ENCODE results near the gene TAB3. TPM values are rescaled to one million over a fixed set of nuclear protein-coding genes. Genes with fewer than 3 reads are reported as not detected.

TAB3 gene
- total RNA-seq, 1 experiment from 2014 or later: 28.4 TPM

DNA sequence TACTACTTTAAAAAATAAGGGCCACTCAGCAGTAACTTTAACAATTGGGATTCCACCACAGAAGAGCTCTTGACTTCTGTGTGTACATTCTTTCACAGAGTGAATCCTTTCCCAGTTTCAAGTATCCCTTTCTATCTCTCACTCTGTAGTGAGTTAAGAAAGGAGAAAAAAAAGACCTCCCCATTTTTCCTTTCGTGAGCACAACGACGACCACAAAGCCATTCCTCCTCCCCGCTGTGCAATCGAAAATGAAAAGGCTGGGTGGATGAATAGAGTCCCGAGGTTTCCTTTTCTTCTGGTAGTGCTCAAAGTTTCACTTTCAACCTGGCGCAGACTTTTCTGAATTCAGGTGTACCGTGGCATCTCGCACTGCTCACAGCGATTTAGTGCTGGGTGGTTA is 58.0 kb downstream of the TAB3 start:
- intact Hi-C loops (cut with micrococcal nuclease): no loop called here
- CTCF ChIA-PET: interaction anchor here (1.9 kb wide), 1 partner anchor 95 kb away, joined by 8 read pairs; no protein-coding TSS in a partner anchor
- no peak for DNase-seq (ENCODE audit: unreplicated experiment)
- H3K9me3 Mint-ChIP-seq (ENCODE audit: unreplicated experiment): no peaks in the 10 kb centered on the region
- H3K36me3 Mint-ChIP-seq (ENCODE audit: insufficient read depth, unreplicated experiment): peaks cover 43% of the 10 kb centered on the region
- H3K4me1 Mint-ChIP-seq (ENCODE audit: insufficient read depth, unreplicated experiment): no peaks in the 10 kb centered on the region
- no TSS peak for BruUV-seq (replicated peaks)
- TF ChIP-seq, protein P1, sequence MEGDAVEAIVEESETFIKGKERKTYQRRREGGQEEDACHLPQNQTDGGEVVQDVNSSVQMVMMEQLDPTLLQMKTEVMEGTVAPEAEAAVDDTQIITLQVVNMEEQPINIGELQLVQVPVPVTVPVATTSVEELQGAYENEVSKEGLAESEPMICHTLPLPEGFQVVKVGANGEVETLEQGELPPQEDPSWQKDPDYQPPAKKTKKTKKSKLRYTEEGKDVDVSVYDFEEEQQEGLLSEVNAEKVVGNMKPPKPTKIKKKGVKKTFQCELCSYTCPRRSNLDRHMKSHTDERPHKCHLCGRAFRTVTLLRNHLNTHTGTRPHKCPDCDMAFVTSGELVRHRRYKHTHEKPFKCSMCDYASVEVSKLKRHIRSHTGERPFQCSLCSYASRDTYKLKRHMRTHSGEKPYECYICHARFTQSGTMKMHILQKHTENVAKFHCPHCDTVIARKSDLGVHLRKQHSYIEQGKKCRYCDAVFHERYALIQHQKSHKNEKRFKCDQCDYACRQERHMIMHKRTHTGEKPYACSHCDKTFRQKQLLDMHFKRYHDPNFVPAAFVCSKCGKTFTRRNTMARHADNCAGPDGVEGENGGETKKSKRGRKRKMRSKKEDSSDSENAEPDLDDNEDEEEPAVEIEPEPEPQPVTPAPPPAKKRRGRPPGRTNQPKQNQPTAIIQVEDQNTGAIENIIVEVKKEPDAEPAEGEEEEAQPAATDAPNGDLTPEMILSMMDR (IDR thresholded peaks at IDR 0.05; ENCODE audit: unreplicated experiment): no peak
- peaks cover 12% of the 10 kb centered on the region for H3K27me3 Mint-ChIP-seq (ENCODE audit: insufficient read depth, unreplicated experiment)
- no peak overlapping the region for H3K27ac Mint-ChIP-seq (ENCODE audit: low read depth, unreplicated experiment)
- POLR2A ChIA-PET: no interaction called here
- no peak overlapping the region for H3K4me3 Mint-ChIP-seq (ENCODE audit: unreplicated experiment)

DNA sequence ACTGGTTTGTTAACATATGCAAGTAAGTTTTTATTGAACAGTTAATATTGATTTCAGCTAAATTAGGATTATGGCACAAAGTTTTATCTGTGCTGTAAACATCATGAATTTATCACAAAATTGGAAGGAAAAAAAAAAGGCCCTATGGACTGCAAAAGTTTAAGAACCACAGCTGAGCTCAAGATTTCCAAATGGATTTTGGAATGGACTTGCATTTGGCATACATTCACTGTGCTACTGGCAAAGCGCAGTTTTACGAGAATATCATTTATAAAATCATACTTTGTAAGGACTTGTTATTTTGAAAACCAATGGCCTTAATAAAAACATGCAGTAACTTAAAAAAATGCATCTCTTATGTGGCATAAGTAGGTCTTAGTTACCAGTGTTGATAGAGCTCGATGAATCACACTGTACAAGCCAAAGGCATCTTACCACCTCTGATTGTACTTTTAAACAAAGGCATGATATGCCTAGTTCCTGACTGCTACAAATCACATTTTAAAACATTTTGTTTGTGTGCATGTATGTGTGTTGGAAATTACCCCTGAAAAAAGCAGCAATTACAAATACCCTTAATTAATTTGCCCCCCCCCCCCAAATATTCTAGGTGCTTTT is 58.6 kb downstream of the TAB3 start:
- no peaks in the 10 kb centered on the region for H3K9me3 Mint-ChIP-seq (ENCODE audit: unreplicated experiment)
- TF ChIP-seq, protein P1 (IDR thresholded peaks at IDR 0.05; ENCODE audit: unreplicated experiment): no peak
- intact Hi-C loops (cut with micrococcal nuclease): no loop called here
- POLR2A ChIA-PET: no interaction called here
- H3K27ac Mint-ChIP-seq (ENCODE audit: low read depth, unreplicated experiment): no peak overlapping the region
- peaks cover 12% of the 10 kb centered on the region for H3K27me3 Mint-ChIP-seq (ENCODE audit: insufficient read depth, unreplicated experiment)
- CTCF ChIA-PET: interaction anchor here (1.9 kb wide), 1 partner anchor 95 kb away, joined by 8 read pairs; no protein-coding TSS in a partner anchor
- no peak for DNase-seq (ENCODE audit: unreplicated experiment)
- H3K36me3 Mint-ChIP-seq (ENCODE audit: insufficient read depth, unreplicated experiment): peaks cover 39% of the 10 kb centered on the region
- BruUV-seq (replicated peaks): no TSS peak
- no peak overlapping the region for H3K4me3 Mint-ChIP-seq (ENCODE audit: unreplicated experiment)
- H3K4me1 Mint-ChIP-seq (ENCODE audit: insufficient read depth, unreplicated experiment): no peaks in the 10 kb centered on the region

DNA sequence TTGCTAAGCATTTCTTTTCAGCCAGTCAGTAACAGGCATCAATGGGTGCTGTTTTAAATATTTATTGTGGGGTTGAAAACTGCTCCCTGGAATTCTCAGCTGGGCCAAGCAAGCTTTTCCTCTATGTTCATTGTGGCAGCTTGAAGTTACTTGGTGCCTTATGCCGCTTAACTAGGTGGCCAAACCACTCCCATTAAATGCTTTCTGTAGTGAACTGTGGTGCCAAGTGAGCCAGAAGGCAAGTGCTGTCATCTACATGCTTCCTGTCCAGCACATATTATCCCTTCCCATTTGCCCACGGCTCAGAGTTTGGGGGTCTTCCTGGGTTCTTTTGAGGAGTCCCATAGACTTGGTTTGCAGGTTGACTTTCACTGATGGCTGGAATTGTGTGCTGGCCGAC is 64.8 kb downstream of the TAB3 start:
- TSS peak; percentile 8 for BruUV-seq (replicated peaks)
- no peak overlapping the region for H3K27ac Mint-ChIP-seq (ENCODE audit: low read depth, unreplicated experiment)
- ChIA-PET POLR2A (no interaction called here), CTCF (interaction anchor here (0.8 to 1.8 kb wide), 2 partner anchors 89 to 986 kb away, joined by 3 to 7 read pairs; no protein-coding TSS in a partner anchor)
- peaks cover 12% of the 10 kb centered on the region for H3K27me3 Mint-ChIP-seq (ENCODE audit: insufficient read depth, unreplicated experiment)
- intact Hi-C loops (cut with micrococcal nuclease): no loop called here
- H3K36me3 Mint-ChIP-seq (ENCODE audit: insufficient read depth, unreplicated experiment): peaks cover 10% of the 10 kb centered on the region
- TF ChIP-seq, protein P1 (IDR thresholded peaks at IDR 0.05; ENCODE audit: unreplicated experiment): no peak
- H3K9me3 Mint-ChIP-seq (ENCODE audit: unreplicated experiment): no peaks in the 10 kb centered on the region
- DNase-seq (ENCODE audit: unreplicated experiment): peak; percentile 5
- no peak overlapping the region for H3K4me3 Mint-ChIP-seq (ENCODE audit: unreplicated experiment)
- H3K4me1 Mint-ChIP-seq (ENCODE audit: insufficient read depth, unreplicated experiment): no peaks in the 10 kb centered on the region

DNA sequence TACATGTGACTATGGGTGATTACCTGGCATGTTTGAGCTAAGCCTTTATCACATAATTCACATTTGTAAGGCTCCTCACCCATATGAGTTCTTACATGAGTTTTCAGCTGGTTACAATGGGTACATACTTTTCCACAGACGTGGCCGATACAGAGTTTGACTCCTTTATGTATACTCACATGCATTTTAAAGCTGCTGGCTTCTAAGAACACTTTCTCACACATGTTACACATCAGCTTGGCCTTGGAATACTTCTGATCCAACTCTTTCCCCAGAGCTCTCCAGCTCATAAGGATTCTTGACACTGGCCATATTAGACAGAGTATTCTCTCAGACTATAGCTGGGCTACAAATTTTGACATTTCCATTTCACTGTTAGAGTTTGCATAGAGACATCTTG is 66.3 kb downstream of the TAB3 start:
- H3K27me3 Mint-ChIP-seq (ENCODE audit: insufficient read depth, unreplicated experiment): no peaks in the 10 kb centered on the region
- H3K36me3 Mint-ChIP-seq (ENCODE audit: insufficient read depth, unreplicated experiment): no peaks in the 10 kb centered on the region
- BruUV-seq (replicated peaks): no TSS peak
- intact Hi-C loops (cut with micrococcal nuclease): loop anchor here (2.0 kb wide), 1 partner anchor 216 kb away; no protein-coding TSS in a partner anchor
- POLR2A ChIA-PET: no interaction called here
- TF ChIP-seq, protein P1 (IDR thresholded peaks at IDR 0.05; ENCODE audit: unreplicated experiment): no peak
- no peak overlapping the region for H3K27ac Mint-ChIP-seq (ENCODE audit: low read depth, unreplicated experiment)
- DNase-seq (ENCODE audit: unreplicated experiment): no peak
- CTCF ChIA-PET: interaction anchor here (0.5 to 1.8 kb wide), 2 partner anchors 87 to 257 kb away, joined by 3 to 7 read pairs; no protein-coding TSS in a partner anchor
- H3K9me3 Mint-ChIP-seq (ENCODE audit: unreplicated experiment): no peaks in the 10 kb centered on the region
- no peak overlapping the region for H3K4me3 Mint-ChIP-seq (ENCODE audit: unreplicated experiment)
- H3K4me1 Mint-ChIP-seq (ENCODE audit: insufficient read depth, unreplicated experiment): no peaks in the 10 kb centered on the region
